Stomach (tissue), 9 donors: ENCODE data around the gene MGAT4A. TPM values are rescaled to one million over a fixed set of nuclear protein-coding genes. Genes with fewer than 3 reads are reported as not detected.

ENCODE experiments used
- DNase-seq, 2 donors: peaks; one replicate each; pipeline versions ENCODE4 v3.0.0 to v3.0.0-alpha.2; 2013 to 2019
- H3K27ac ChIP-seq, 5 donors: fragments of 200-600 bp in 4 of 5; sonication (generic) in 4 of 5; one replicate each; pipeline ENCODE4 v1.5.1; 2013 to 2019; ENCODE audit warnings: mild to moderate bottlenecking in 1 of 5, moderate library complexity in 1 of 5
- H3K27me3 ChIP-seq, 3 donors: fragments of 200-600 bp; sonication (generic); one replicate each; pipeline ENCODE4 v1.5.1; 2017 to 2019; ENCODE audit warnings: mixed run types in 1 of 3
- H3K36me3 ChIP-seq, 4 donors: fragments of 200-600 bp; sonication (generic); 1 replicate in 3 of 4; 2 replicates in 1 of 4; pipeline ENCODE4 v1.5.1; 2016 to 2019
- H3K4me1 ChIP-seq, 4 donors: fragments of 200-600 bp; sonication (generic); one replicate each; pipeline ENCODE4 v1.5.1; 2016 to 2019
- H3K4me3 ChIP-seq, 4 donors: fragments of 200-600 bp; sonication (generic) in 3 of 4; one replicate each; pipeline ENCODE4 v1.5.1; 2016 to 2019; ENCODE audit warnings: mild to moderate bottlenecking in 1 of 4
- H3K9me3 ChIP-seq, 4 donors: fragments of 200-600 bp; sonication (generic); one replicate each; pipeline ENCODE4 v1.5.1; 2016 to 2019
- CTCF ChIP-seq, 7 experiments: fragments of 450-650 bp in 4 of 7; fragments of 200-600 bp in 3 of 7; sonication (generic) in 3 of 7; IDR thresholded peaks; one replicate each; pipeline ENCODE4 v1.5.1; 2016 to 2019; ENCODE audit warnings: antibody characterized with exemption in 7 of 7, control low read depth in 2 of 7, mild to moderate bottlenecking in 1 of 7
- EP300 ChIP-seq: sonication (generic); formaldehyde crosslinking; IDR thresholded peaks from one replicate; pipeline ENCODE4 v1.6.1; 2017; ENCODE audit warnings: antibody characterized with exemption
- POLR2A ChIP-seq, 4 donors: fragments of 450-650 bp; IDR thresholded peaks; one replicate each; pipeline ENCODE4 v1.6.1; 2016; ENCODE audit warnings: antibody characterized with exemption in 4 of 4, control low read depth in 2 of 4, mild to moderate bottlenecking in 1 of 4, moderate library complexity in 1 of 4
- POLR2AphosphoS5 ChIP-seq, 3 donors: sonication (generic); formaldehyde crosslinking; IDR thresholded peaks; one replicate each; pipeline ENCODE4 v1.6.1; 2016; ENCODE audit warnings: antibody characterized with exemption in 3 of 3
- WGBS, 5 donors: extraction: QIAGEN DNeasy Blood & Tissue Kit in 3 of 5; methylation state at CpG; one replicate each; pipeline versions ENCODE4 v1.1.5 to v1.1.7; 2013 to 2018; 5-methylcytosine and 5-hydroxymethylcytosine counted together
- intact Hi-C: fragments of 100-400 bp; cut with DNase I; formaldehyde crosslinking; loops from one replicate; pipeline ENCODE4 v1.15.1; 2023; ENCODE audit warnings: low total_unique reads
- polyA plus RNA-seq, 3 donors: library from polyadenylated mRNA; stranded (reverse); fragments of 200-250 nt; gene quantifications; one replicate each; pipeline ENCODE4 v1.2.3, GENCODE V29; 2013
- total RNA-seq, 5 donors: library from RNA; depleted of rRNA; stranded (reverse); fragments of >200 nt; gene quantifications; one replicate each; pipeline versions ENCODE4 v1.1.0 to v1.2.3, GENCODE V29; 2014 to 2016
- donor health status: healthy with polysubstance abuse.
- donor health status: Bipolar disorder and iron deficiency.
- donor health status: healthy.

The MGAT4A gene
- total and polyA plus RNA-seq, 8 donors: 4.8 to 81.1 (median 11.8) TPM

- DNase-seq: no peak
- H3K36me3 ChIP-seq: peaks cover 21 to 99% (median 95%) of the 10 kb centered on the region in 4 donors
- H3K4me1 ChIP-seq: no peaks in the 10 kb centered on the region
- intact Hi-C loops: no loop called here
- H3K9me3 ChIP-seq: no peaks in the 10 kb centered on the region
- H3K27ac ChIP-seq: no peak overlapping the region
- no peak overlapping the region for H3K4me3 ChIP-seq
- WGBS, 5 donors: 75 to 77% (median 76%) methylated on average over 9 to 10 of the region's 10 CpGs
- no peaks in the 10 kb centered on the region for H3K27me3 ChIP-seq
- TF ChIP-seq EP300 (no peak), CTCF (IDR thresholded peaks at IDR 0.05) (no peak), POLR2A (IDR thresholded peaks at IDR 0.05) (no peak), POLR2AphosphoS5 (IDR thresholded peaks at IDR 0.05) (no peak)
Measured at GRCh38 chr2:98577313-98577712, 153.6 kb downstream of the MGAT4A start.

- 93 to 98% (median 94%) methylated on average over 20 to 22 of the region's 22 CpGs for WGBS, 5 donors
- TF ChIP-seq POLR2AphosphoS5 (IDR thresholded peaks at IDR 0.05) (no peak), EP300 (no peak), CTCF (IDR thresholded peaks at IDR 0.05) (no peak), POLR2A (IDR thresholded peaks at IDR 0.05) (no peak)
- intact Hi-C loops: no loop called here
- Histone ChIP-seq H3K4me1 (no peaks in the 10 kb centered on the region), H3K36me3 (peaks cover 19 to 99% (median 95%) of the 10 kb centered on the region in 4 donors), H3K9me3 (no peaks in the 10 kb centered on the region), H3K4me3 (no peak overlapping the region), H3K27me3 (no peaks in the 10 kb centered on the region), H3K27ac (no peak overlapping the region)
- no peak for DNase-seq
Measured at GRCh38 chr2:98576666-98577312, 154.1 kb downstream of the MGAT4A start.

- H3K4me3 ChIP-seq: no peak overlapping the region
- H3K36me3 ChIP-seq: peaks cover 30 to 100% (median 99%) of the 10 kb centered on the region in 4 donors
- no peaks in the 10 kb centered on the region for H3K9me3 ChIP-seq
- DNase-seq: no peak
- no peaks in the 10 kb centered on the region for H3K27me3 ChIP-seq
- TF ChIP-seq POLR2AphosphoS5 (IDR thresholded peaks at IDR 0.05) (no peak), CTCF (IDR thresholded peaks at IDR 0.05) (no peak), EP300 (no peak), POLR2A (IDR thresholded peaks at IDR 0.05) (no peak)
- no peak overlapping the region for H3K27ac ChIP-seq
- 93 to 97% (median 95%) methylated on average over 11 to 13 of the region's 13 CpGs for WGBS, 5 donors
- no peaks in the 10 kb centered on the region for H3K4me1 ChIP-seq
- intact Hi-C loops: no loop called here
Measured at GRCh38 chr2:98573426-98573825, 157.5 kb downstream of the MGAT4A start.

GRCh38 chr2:98572676-98573075, 158.3 kb downstream of the MGAT4A start:
- WGBS, 5 donors: 87 to 93% (median 92%) methylated on average over 15 of the region's 15 CpGs
- intact Hi-C loops: no loop called here
- Histone ChIP-seq H3K27me3 (no peaks in the 10 kb centered on the region), H3K4me1 (no peaks in the 10 kb centered on the region), H3K27ac (no peak overlapping the region), H3K9me3 (no peaks in the 10 kb centered on the region), H3K4me3 (no peak overlapping the region), H3K36me3 (peaks cover 26 to 100% (median 99%) of the 10 kb centered on the region in 4 donors)
- DNase-seq: no peak
- TF ChIP-seq CTCF (IDR thresholded peaks at IDR 0.05): no peak
- TF ChIP-seq EP300: no peak
- no peak for TF ChIP-seq POLR2A (IDR thresholded peaks at IDR 0.05)
- no peak for TF ChIP-seq POLR2AphosphoS5 (IDR thresholded peaks at IDR 0.05)
